Muscle layer of colon (tissue), 2 donors: Measurements from ENCODE around the gene CTDNEP1.

Experiments
- H3K27ac ChIP-seq: one replicate; pipeline ENCODE4 v1.7.0; 2013; ENCODE audit warnings: low read depth, mild to moderate bottlenecking, low read length, moderate library complexity
- H3K27me3 ChIP-seq, 2 donors: one replicate each; pipeline ENCODE4 v1.7.0; 2013; ENCODE audit warnings: low read length in 2 of 2, mild to moderate bottlenecking in 2 of 2; ENCODE audit not compliant: insufficient read depth in 2 of 2, control insufficient read depth in 1 of 2
- H3K36me3 ChIP-seq: one replicate; pipeline ENCODE4 v1.7.0; 2013; ENCODE audit warnings: mild to moderate bottlenecking, low read length; ENCODE audit not compliant: insufficient read depth
- H3K4me1 ChIP-seq: one replicate; pipeline ENCODE4 v1.7.0; 2013; ENCODE audit warnings: mild to moderate bottlenecking, low read length; ENCODE audit not compliant: insufficient read depth
- H3K4me3 ChIP-seq, 2 donors: one replicate each; pipeline ENCODE4 v1.7.0; 2013; ENCODE audit warnings: low read length in 2 of 2, low read depth in 1 of 2, mild to moderate bottlenecking in 1 of 2, moderate library complexity in 1 of 2
- H3K9ac ChIP-seq: one replicate; pipeline ENCODE4 v1.7.0; 2013; ENCODE audit warnings: low read length
- H3K9me3 ChIP-seq: one replicate; pipeline ENCODE4 v1.7.0; 2013; ENCODE audit warnings: mild to moderate bottlenecking, low read length
- donor health status: abdominal sarcoma.
- donor health status: Adenocarcinoma of cecum.

The CTDNEP1 gene

DNA sequence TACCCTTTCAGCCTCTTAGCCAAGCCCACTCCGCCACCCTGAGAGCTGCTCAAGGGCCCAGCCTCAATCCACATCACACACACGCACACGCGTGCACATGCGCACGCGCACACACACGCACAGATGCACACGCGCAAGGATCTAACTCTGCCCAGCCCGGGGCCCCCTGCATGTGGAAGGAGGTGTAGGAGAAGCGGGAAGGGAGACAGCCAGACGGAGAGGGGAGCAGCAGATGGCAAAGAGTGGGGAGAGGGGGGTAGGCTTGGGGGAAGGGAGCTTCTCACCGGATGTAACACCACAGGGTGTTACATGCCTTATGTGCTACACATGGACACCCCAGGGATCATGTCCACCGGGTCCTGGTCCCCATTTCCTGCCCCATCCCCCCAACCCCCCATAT, 47.2 kb downstream of the CTDNEP1 start:
- peaks cover 14% of the 10 kb centered on the region for H3K4me1 ChIP-seq
- H3K4me3 ChIP-seq = peak overlapping the region; percentile 56 to 65
- peak overlapping the region; percentile 52 for H3K27ac ChIP-seq
- peak overlapping the region; percentile 57 for H3K9ac ChIP-seq
- no peaks in the 10 kb centered on the region for H3K9me3 ChIP-seq
- H3K27me3 ChIP-seq = no peaks in the 10 kb centered on the region
- H3K36me3 ChIP-seq = peaks cover 18% of the 10 kb centered on the region

DNA sequence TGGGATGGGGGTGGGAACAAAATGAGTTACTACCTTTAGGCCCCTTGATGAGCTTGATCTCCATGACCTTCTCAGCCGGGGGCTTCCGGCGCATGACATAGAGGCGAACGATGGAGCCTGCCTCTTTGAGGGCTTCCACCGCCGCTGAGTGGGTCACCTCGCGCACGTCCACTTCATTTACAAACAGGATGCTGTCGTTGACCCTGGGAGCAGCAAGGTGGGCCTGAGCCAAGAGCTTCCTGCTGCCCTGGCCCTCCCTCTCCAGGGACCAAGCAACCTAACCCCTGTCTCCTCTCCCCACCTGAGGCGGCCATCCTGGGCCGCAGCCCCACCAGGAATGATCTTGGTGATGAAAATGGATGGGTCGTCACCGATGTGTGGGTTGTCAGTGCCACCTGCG, 48.1 kb downstream of the CTDNEP1 start:
- Histone ChIP-seq H3K36me3 (peaks cover 18% of the 10 kb centered on the region), H3K27ac (no peak overlapping the region), H3K4me3 (no peak overlapping the region), H3K9me3 (no peaks in the 10 kb centered on the region), H3K27me3 (no peaks in the 10 kb centered on the region), H3K4me1 (peaks cover 14% of the 10 kb centered on the region), H3K9ac (no peak overlapping the region)

DNA sequence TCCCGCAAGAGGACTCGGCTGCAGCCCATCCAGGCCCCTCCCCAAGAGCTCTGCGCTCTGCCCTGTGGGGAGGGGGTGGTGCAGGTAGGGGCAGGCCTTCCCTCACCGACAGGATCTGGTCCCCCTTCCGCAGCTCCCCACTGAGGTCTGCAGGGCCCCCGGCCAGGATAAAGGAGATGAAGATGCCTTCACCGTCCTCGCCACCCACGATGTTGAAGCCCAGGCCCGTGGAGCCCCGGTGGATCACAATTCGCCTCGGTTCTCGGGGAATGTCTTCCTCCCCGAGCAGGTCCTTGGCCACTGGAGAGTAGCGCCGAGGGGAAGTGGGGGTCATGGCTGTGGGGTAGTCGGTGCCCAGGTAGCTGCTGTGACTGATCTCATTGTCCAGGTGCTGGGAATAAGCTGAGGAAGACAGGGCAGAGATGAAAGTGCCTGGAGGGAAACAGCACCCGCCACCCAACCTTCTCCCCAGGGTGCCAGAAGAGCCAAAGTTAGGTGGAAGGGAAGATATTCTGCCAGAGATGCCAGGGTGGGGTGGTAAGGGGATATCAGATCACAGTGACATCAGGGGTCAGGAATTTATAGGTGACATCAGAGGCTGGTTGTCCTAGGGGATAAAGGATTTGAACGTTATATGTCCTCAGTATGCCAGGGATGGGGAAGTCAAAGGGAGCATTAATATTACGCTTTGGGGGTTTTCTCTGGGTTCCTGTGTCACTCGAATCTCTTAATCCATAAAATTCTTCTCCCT, 54.7 kb downstream of the CTDNEP1 start:
- H3K36me3 ChIP-seq = peaks cover 57% of the 10 kb centered on the region
- H3K4me1 ChIP-seq = no peaks in the 10 kb centered on the region
- H3K27me3 ChIP-seq = no peaks in the 10 kb centered on the region
- H3K4me3 ChIP-seq = no peak overlapping the region
- no peaks in the 10 kb centered on the region for H3K9me3 ChIP-seq
- H3K27ac ChIP-seq = no peak overlapping the region
- H3K9ac ChIP-seq = no peak overlapping the region

DNA sequence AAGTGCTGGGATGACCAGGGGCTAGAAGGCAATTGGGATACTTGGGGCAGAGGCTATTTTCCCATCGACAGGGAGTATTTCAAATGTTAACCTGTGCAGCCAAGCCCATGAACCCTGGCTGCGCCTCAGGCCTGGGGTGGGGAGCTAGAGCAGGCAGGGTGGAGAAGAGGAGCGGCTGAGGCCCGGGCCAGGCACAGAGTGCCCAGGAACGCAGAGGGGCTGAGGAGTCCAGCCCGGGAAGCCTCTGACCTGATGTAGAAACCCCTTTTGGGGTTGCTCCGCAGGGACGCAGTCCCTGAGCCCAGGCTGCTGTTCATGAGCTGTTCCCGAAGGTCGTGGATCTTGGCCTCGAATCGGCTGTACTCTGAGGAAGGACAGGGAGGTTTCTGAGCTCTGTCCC, 55.6 kb downstream of the CTDNEP1 start:
- Histone ChIP-seq H3K4me1 (no peaks in the 10 kb centered on the region), H3K9me3 (no peaks in the 10 kb centered on the region), H3K36me3 (peaks cover 57% of the 10 kb centered on the region), H3K27me3 (no peaks in the 10 kb centered on the region), H3K4me3 (no peak overlapping the region), H3K9ac (no peak overlapping the region), H3K27ac (no peak overlapping the region)
